IPS-18a (cell line): Measurements from ENCODE around the gene COQ8B.
"Not testable (repeated sequence)": the region's sequence is repeated elsewhere in the genome, so short reads cannot be mapped to it uniquely, and the experiment has no call there.

Source experiments
- H3K27ac ChIP-seq: one replicate; pipeline ENCODE4 v1.5.1; 2013; ENCODE audit warnings: low read length
- H3K27me3 ChIP-seq: one replicate; pipeline ENCODE4 v1.6.1; 2013; ENCODE audit warnings: mild to moderate bottlenecking, low read length; ENCODE audit not compliant: control insufficient read depth, insufficient read depth
- H3K36me3 ChIP-seq: one replicate; pipeline ENCODE4 v1.6.1; 2013; ENCODE audit warnings: low read depth, low read length; ENCODE audit not compliant: control insufficient read depth
- H3K4me1 ChIP-seq: one replicate; pipeline ENCODE4 v1.6.1; 2013; ENCODE audit warnings: low read depth, low read length; ENCODE audit not compliant: control insufficient read depth
- H3K4me3 ChIP-seq: one replicate; pipeline ENCODE4 v1.5.1; 2013; ENCODE audit warnings: low read length
- H3K9ac ChIP-seq: one replicate; pipeline ENCODE4 v1.6.1; 2013; ENCODE audit warnings: mild to moderate bottlenecking, low read length, moderate library complexity
- H3K9me3 ChIP-seq: one replicate; pipeline ENCODE4 v1.6.1; 2013; ENCODE audit warnings: low read depth, low read length; ENCODE audit not compliant: control insufficient read depth

The COQ8B gene

GRCh38 chr19:40659116-40659515 lies 57.6 kb downstream of the COQ8B start:
- H3K9ac ChIP-seq, result no peak overlapping the region
- peaks cover 4% of the 10 kb centered on the region for H3K27me3 ChIP-seq
- no peak overlapping the region for H3K27ac ChIP-seq
- no peaks in the 10 kb centered on the region for H3K4me1 ChIP-seq
- H3K9me3 ChIP-seq, result no peaks in the 10 kb centered on the region
- H3K4me3 ChIP-seq, result no peak overlapping the region
- no peaks in the 10 kb centered on the region for H3K36me3 ChIP-seq

GRCh38 chr19:40658031-40658430 lies 58.7 kb downstream of the COQ8B start:
- Histone ChIP-seq H3K9me3 (no peaks in the 10 kb centered on the region), H3K9ac (no peak overlapping the region), H3K4me3 (no peak overlapping the region), H3K27me3 (no peaks in the 10 kb centered on the region), H3K36me3 (no peaks in the 10 kb centered on the region), H3K4me1 (no peaks in the 10 kb centered on the region), H3K27ac (no peak overlapping the region)

GRCh38 chr19:40655684-40656083 lies 61.0 kb downstream of the COQ8B start:
- H3K9ac ChIP-seq, H3K4me1 ChIP-seq, H3K4me3 ChIP-seq, H3K27ac ChIP-seq, H3K27me3 ChIP-seq, H3K9me3 ChIP-seq, H3K36me3 ChIP-seq: not testable (repeated sequence)

- not testable (repeated sequence) for H3K9me3 ChIP-seq, H3K4me3 ChIP-seq, H3K27ac ChIP-seq, H3K27me3 ChIP-seq, H3K36me3 ChIP-seq, H3K4me1 ChIP-seq, H3K9ac ChIP-seq
These were observed 64.4 kb downstream of the COQ8B start for GRCh38 chr19:40652303-40652702.

GRCh38 chr19:40650749-40651305 lies 65.9 kb downstream of the COQ8B start:
- no peaks in the 10 kb centered on the region for H3K9me3 ChIP-seq
- H3K4me1 ChIP-seq, result no peaks in the 10 kb centered on the region
- no peak overlapping the region for H3K4me3 ChIP-seq
- H3K36me3 ChIP-seq, result no peaks in the 10 kb centered on the region
- no peaks in the 10 kb centered on the region for H3K27me3 ChIP-seq
- H3K27ac ChIP-seq, result no peak overlapping the region
- no peak overlapping the region for H3K9ac ChIP-seq

GRCh38 chr19:40649903-40650675 lies 66.6 kb downstream of the COQ8B start:
- H3K9me3 ChIP-seq, H3K36me3 ChIP-seq, H3K4me1 ChIP-seq, H3K9ac ChIP-seq, H3K4me3 ChIP-seq, H3K27ac ChIP-seq, H3K27me3 ChIP-seq: not testable (repeated sequence)

GRCh38 chr19:40646743-40647254 lies 69.9 kb downstream of the COQ8B start:
- no peak overlapping the region for H3K9ac ChIP-seq
- no peak overlapping the region for H3K27ac ChIP-seq
- no peaks in the 10 kb centered on the region for H3K27me3 ChIP-seq
- no peak overlapping the region for H3K4me3 ChIP-seq
- no peaks in the 10 kb centered on the region for H3K9me3 ChIP-seq
- no peaks in the 10 kb centered on the region for H3K4me1 ChIP-seq
- no peaks in the 10 kb centered on the region for H3K36me3 ChIP-seq

- Histone ChIP-seq H3K4me3 (no peak overlapping the region), H3K27me3 (no peaks in the 10 kb centered on the region), H3K36me3 (no peaks in the 10 kb centered on the region), H3K9me3 (no peaks in the 10 kb centered on the region), H3K4me1 (no peaks in the 10 kb centered on the region), H3K27ac (no peak overlapping the region), H3K9ac (no peak overlapping the region)
These were observed 73.9 kb downstream of the COQ8B start for GRCh38 chr19:40642757-40643305.

GRCh38 chr19:40642051-40642706 lies 74.5 kb downstream of the COQ8B start:
- Histone ChIP-seq H3K9ac (no peak overlapping the region), H3K36me3 (no peaks in the 10 kb centered on the region), H3K27ac (no peak overlapping the region), H3K27me3 (no peaks in the 10 kb centered on the region), H3K4me3 (no peak overlapping the region), H3K9me3 (no peaks in the 10 kb centered on the region), H3K4me1 (no peaks in the 10 kb centered on the region)
